ENCODE measurements around the gene REC8.

DNA sequence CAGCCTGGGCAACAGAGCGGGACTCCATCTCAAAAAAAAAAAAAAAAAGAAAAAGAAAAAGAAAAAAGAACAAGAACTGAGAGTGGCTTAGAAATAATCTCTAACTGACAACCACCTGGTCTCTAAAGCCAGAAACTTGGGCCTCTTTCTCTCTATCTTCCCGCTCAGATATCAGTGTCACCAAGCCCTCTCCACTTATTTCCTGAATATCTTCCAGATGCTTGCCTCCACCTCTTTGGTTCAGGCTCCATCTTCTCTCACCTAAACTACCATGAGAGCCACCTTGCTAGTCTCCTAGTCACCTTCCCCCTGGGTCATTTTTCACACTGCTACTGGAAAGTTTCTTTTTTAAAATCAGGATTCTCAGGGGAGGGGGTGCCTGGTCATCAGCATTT, 25.2 kb downstream of the REC8 start:
- TF ChIP-seq, protein P1, sequence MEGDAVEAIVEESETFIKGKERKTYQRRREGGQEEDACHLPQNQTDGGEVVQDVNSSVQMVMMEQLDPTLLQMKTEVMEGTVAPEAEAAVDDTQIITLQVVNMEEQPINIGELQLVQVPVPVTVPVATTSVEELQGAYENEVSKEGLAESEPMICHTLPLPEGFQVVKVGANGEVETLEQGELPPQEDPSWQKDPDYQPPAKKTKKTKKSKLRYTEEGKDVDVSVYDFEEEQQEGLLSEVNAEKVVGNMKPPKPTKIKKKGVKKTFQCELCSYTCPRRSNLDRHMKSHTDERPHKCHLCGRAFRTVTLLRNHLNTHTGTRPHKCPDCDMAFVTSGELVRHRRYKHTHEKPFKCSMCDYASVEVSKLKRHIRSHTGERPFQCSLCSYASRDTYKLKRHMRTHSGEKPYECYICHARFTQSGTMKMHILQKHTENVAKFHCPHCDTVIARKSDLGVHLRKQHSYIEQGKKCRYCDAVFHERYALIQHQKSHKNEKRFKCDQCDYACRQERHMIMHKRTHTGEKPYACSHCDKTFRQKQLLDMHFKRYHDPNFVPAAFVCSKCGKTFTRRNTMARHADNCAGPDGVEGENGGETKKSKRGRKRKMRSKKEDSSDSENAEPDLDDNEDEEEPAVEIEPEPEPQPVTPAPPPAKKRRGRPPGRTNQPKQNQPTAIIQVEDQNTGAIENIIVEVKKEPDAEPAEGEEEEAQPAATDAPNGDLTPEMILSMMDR (IDR thresholded peaks at IDR 0.05 in 2 of 3, conservative IDR thresholded peaks at IDR 0.05 in 1 of 3; ENCODE audit: borderline replicate concordance in 1 of 3, insufficient read depth in 1 of 3, low read depth in 2 of 3, low read length in 2 of 3) = no peak
- TF ChIP-seq, protein P2, sequence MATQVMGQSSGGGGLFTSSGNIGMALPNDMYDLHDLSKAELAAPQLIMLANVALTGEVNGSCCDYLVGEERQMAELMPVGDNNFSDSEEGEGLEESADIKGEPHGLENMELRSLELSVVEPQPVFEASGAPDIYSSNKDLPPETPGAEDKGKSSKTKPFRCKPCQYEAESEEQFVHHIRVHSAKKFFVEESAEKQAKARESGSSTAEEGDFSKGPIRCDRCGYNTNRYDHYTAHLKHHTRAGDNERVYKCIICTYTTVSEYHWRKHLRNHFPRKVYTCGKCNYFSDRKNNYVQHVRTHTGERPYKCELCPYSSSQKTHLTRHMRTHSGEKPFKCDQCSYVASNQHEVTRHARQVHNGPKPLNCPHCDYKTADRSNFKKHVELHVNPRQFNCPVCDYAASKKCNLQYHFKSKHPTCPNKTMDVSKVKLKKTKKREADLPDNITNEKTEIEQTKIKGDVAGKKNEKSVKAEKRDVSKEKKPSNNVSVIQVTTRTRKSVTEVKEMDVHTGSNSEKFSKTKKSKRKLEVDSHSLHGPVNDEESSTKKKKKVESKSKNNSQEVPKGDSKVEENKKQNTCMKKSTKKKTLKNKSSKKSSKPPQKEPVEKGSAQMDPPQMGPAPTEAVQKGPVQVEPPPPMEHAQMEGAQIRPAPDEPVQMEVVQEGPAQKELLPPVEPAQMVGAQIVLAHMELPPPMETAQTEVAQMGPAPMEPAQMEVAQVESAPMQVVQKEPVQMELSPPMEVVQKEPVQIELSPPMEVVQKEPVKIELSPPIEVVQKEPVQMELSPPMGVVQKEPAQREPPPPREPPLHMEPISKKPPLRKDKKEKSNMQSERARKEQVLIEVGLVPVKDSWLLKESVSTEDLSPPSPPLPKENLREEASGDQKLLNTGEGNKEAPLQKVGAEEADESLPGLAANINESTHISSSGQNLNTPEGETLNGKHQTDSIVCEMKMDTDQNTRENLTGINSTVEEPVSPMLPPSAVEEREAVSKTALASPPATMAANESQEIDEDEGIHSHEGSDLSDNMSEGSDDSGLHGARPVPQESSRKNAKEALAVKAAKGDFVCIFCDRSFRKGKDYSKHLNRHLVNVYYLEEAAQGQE (IDR thresholded peaks at IDR 0.05; ENCODE audit: low read depth) = no peak
- no peak for TF ChIP-seq POLR2A (IDR thresholded peaks at IDR 0.05; ENCODE audit: borderline replicate concordance, extremely low read depth, insufficient read depth, insufficient read length)
- no peak for TF ChIP-seq SIN3A (IDR thresholded peaks at IDR 0.05; ENCODE audit: low read depth)
- no peak for TF ChIP-seq ZFX (IDR thresholded peaks at IDR 0.05)
- TF ChIP-seq, protein P3, sequence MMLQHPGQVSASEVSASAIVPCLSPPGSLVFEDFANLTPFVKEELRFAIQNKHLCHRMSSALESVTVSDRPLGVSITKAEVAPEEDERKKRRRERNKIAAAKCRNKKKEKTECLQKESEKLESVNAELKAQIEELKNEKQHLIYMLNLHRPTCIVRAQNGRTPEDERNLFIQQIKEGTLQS (IDR thresholded peaks at IDR 0.05) = no peak

Data from HCT116 (cell line).